Type B pancreatic cell (in vitro differentiated cells): ENCODE measurements around the gene ENTHD1. TPM values are rescaled to one million over a fixed set of nuclear protein-coding genes. Genes with fewer than 3 reads are reported as not detected.

Experiments used
- DNase-seq: peaks from one replicate; pipeline ENCODE4 v3.0.0; 2021; ENCODE audit warnings: mixed read lengths; ENCODE audit not compliant: unreplicated experiment; ENCODE audit errors: extremely low spot score
- H3K27ac Mint-ChIP-seq: 2 replicates; pipeline ENCODE4 v1.8.0; 2021; ENCODE audit warnings: mild to moderate bottlenecking, mixed read lengths
- H3K27me3 Mint-ChIP-seq: 2 replicates; pipeline ENCODE4 v1.8.0; 2021; ENCODE audit warnings: mixed read lengths
- H3K36me3 Mint-ChIP-seq: 2 replicates; pipeline ENCODE4 v1.8.0; 2021; ENCODE audit warnings: mixed read lengths
- H3K4me1 Mint-ChIP-seq: one replicate; pipeline ENCODE4 v1.8.0; 2021; ENCODE audit warnings: mixed read lengths; ENCODE audit not compliant: unreplicated experiment
- H3K4me3 Mint-ChIP-seq: 2 replicates; pipeline ENCODE4 v1.8.0; 2021; ENCODE audit warnings: mild to moderate bottlenecking, mixed read lengths
- H3K9me3 Mint-ChIP-seq: 2 replicates; pipeline ENCODE4 v1.8.0; 2021; ENCODE audit warnings: mixed read lengths
- CTCF ChIP-seq: fragments of 200-600 bp; sonication (generic); conservative IDR thresholded peaks from 2 replicates; pipeline ENCODE4 v1.5.0; 2021; ENCODE audit warnings: antibody characterized with exemption, mild to moderate bottlenecking
- total RNA-seq: library from RNA; stranded (reverse); gene quantifications from 2 replicates; pipeline ENCODE4 v1.2.1, GENCODE V29; 2021; ENCODE audit warnings: low replicate concordance

The ENTHD1 gene
- total RNA-seq, 1 donor from 2014 or later, result not detected

DNA sequence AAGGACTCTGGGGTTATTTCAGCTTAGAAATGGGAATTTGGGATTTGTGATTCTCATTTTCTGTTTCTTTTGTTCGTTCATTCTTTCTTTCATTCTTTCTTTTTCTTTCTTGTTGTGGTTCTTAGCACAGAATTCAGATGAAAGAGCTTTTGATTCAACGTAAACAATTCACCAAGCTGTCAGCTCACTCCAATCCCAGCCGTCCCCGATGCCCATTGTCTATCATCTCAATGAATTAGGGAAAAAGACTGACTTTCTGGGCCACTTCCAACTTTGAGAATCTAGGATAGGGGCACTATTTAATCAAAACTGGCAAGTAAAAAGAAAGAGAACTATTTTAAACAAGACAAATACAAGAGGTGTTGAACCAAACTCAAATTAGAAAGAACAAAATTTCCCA lies 41.6 kb upstream of the ENTHD1 start:
- Mint-ChIP-seq H3K4me1 (peaks cover 5% of the 10 kb centered on the region), H3K4me3 (no peak overlapping the region), H3K36me3 (no peaks in the 10 kb centered on the region), H3K27ac (no peak overlapping the region), H3K9me3 (no peaks in the 10 kb centered on the region), H3K27me3 (peaks cover 51% of the 10 kb centered on the region)
- no peak for DNase-seq
- TF ChIP-seq CTCF, result no peak

DNA sequence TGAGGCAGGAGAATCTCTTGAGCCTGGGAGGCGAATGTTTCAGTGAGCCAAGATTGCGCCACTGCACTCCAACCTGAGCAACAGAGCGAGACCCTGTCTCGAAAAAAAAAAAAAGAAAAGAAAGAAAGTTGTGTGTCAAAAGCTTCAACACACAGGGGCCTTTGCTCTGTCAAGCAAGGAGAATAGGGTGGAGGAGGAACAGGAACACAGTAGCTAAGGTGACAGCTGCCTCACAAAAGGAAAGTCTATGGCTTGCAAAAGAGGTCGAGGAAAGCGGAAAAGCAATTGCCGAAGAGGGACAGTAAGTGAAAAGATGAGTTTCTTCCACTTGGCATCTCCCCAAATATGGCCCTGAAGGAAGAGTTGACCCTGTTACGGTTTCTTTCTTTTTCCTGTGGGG lies 40.2 kb upstream of the ENTHD1 start:
- Mint-ChIP-seq H3K9me3 (no peaks in the 10 kb centered on the region), H3K4me1 (peaks cover 5% of the 10 kb centered on the region), H3K36me3 (no peaks in the 10 kb centered on the region), H3K27ac (no peak overlapping the region), H3K27me3 (peaks cover 51% of the 10 kb centered on the region), H3K4me3 (no peak overlapping the region)
- no peak for TF ChIP-seq CTCF
- no peak for DNase-seq

DNA sequence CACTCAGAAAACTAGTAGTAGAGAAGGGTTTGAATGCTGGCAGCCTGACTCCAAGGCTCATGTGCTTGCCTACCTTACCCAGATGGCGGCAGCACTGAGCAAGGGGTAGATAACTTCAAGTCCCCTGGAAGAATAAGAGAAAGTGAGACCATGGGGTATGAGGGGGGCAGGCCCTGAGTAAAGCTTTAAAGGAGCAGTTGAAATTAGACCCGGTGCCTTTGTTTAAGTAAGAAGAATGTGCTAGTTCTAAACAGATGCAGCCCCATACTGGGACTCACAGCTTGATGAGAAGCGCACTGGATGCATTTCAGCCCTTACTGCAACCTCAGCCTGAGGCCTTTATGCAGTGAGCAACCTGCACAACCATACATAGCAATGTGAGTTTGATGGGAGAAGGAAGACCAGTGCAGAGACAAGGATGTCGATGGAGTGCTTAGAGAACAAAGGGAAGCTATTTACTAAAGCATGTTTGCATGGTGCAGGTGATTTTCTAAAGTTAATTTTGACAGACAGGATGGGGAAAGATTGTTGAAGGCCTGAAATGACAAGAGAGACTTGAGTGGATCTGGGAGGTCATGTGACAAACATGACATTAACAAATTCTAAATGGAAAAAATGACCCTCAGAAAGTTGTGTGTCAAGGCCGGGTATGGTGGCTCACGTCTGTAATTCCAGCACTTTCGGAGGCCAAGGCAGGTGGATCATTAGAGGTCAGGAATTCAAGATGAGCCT lies 39.5 kb upstream of the ENTHD1 start:
- peak; percentile 72 for TF ChIP-seq CTCF
- H3K27ac Mint-ChIP-seq, result no peak overlapping the region
- H3K36me3 Mint-ChIP-seq, result no peaks in the 10 kb centered on the region
- DNase-seq, result no peak
- H3K27me3 Mint-ChIP-seq, result peaks cover 47% of the 10 kb centered on the region
- H3K9me3 Mint-ChIP-seq, result no peaks in the 10 kb centered on the region
- H3K4me3 Mint-ChIP-seq, result no peak overlapping the region
- H3K4me1 Mint-ChIP-seq, result peaks cover 5% of the 10 kb centered on the region

DNA sequence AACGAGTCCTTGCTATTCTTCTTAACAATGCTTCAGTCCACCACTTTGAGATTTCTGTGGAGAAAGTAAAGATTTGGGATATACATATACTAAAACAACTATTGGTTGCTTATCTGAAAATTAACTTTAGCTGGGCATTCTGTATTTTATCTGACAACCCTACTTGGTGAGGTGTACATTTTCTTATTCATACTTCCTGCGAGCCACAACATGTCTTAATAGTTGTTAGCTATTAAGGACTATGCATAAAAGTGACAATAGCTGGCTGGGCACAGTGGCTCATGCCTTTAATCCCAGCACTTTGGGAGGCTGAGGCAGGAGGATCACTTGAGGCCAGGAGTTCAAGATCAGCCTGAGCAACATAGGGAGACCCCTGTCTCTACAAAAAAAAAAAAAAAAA lies 38.6 kb upstream of the ENTHD1 start:
- no peak for TF ChIP-seq CTCF
- Mint-ChIP-seq H3K9me3 (no peaks in the 10 kb centered on the region), H3K27ac (no peak overlapping the region), H3K36me3 (no peaks in the 10 kb centered on the region), H3K4me1 (peaks cover 5% of the 10 kb centered on the region), H3K27me3 (peaks cover 46% of the 10 kb centered on the region), H3K4me3 (no peak overlapping the region)
- no peak for DNase-seq

- H3K36me3 Mint-ChIP-seq, result no peaks in the 10 kb centered on the region
- peaks cover 40% of the 10 kb centered on the region for H3K27me3 Mint-ChIP-seq
- no peaks in the 10 kb centered on the region for H3K9me3 Mint-ChIP-seq
- peaks cover 5% of the 10 kb centered on the region for H3K4me1 Mint-ChIP-seq
- no peak overlapping the region for H3K4me3 Mint-ChIP-seq
- no peak overlapping the region for H3K27ac Mint-ChIP-seq
- no peak for DNase-seq
- TF ChIP-seq CTCF, result no peak
These were observed 37.7 kb upstream of the ENTHD1 start for GRCh38 chr22:39931251-39931650.
